ENCODE results near the gene AFAP1. TPM values are rescaled to one million over a fixed set of nuclear protein-coding genes. Genes with fewer than 3 reads are reported as not detected.
A peak's percentile ranks its signal among the peaks of the same experiment; 100 is the strongest.

AFAP1 gene
- total RNA-seq, 2 experiments from 2014 or later: 13.6 to 13.8 TPM

- no peaks in the 10 kb centered on the region for H3K27me3 Mint-ChIP-seq
- H3K4me3 Mint-ChIP-seq: no peak overlapping the region
- H3K4me1 Mint-ChIP-seq: peaks cover 26% of the 10 kb centered on the region
- no peak for DNase-seq
- no peak overlapping the region for H3K27ac Mint-ChIP-seq
- peaks cover 6% of the 10 kb centered on the region for H3K9me3 Mint-ChIP-seq
- peaks cover 52% of the 10 kb centered on the region for H3K36me3 Mint-ChIP-seq
Observed at GRCh38 chr4:7829652-7830580, 109.7 kb downstream of the AFAP1 start.

- Mint-ChIP-seq H3K27ac (peak overlapping the region; percentile 86), H3K9me3 (peaks cover 6% of the 10 kb centered on the region), H3K4me1 (peaks cover 26% of the 10 kb centered on the region), H3K4me3 (no peak overlapping the region), H3K36me3 (peaks cover 45% of the 10 kb centered on the region), H3K27me3 (no peaks in the 10 kb centered on the region)
- DNase-seq: no peak
Observed at GRCh38 chr4:7828793-7829301, 110.8 kb downstream of the AFAP1 start.

- H3K9me3 Mint-ChIP-seq: peaks cover 6% of the 10 kb centered on the region
- H3K27me3 Mint-ChIP-seq: no peaks in the 10 kb centered on the region
- peaks cover 26% of the 10 kb centered on the region for H3K4me1 Mint-ChIP-seq
- DNase-seq: peak; percentile 22
- no peak overlapping the region for H3K4me3 Mint-ChIP-seq
- peaks cover 44% of the 10 kb centered on the region for H3K36me3 Mint-ChIP-seq
- H3K27ac Mint-ChIP-seq: peak overlapping the region; percentile 86
Observed at GRCh38 chr4:7828011-7828720, 111.5 kb downstream of the AFAP1 start.

- Mint-ChIP-seq H3K9me3 (peaks cover 6% of the 10 kb centered on the region), H3K27me3 (no peaks in the 10 kb centered on the region), H3K36me3 (peaks cover 41% of the 10 kb centered on the region), H3K4me1 (peaks cover 26% of the 10 kb centered on the region), H3K27ac (peak overlapping the region; percentile 81), H3K4me3 (no peak overlapping the region)
- no peak for DNase-seq
Observed at GRCh38 chr4:7827566-7827965, 112.1 kb downstream of the AFAP1 start.

- H3K4me3 Mint-ChIP-seq: no peak overlapping the region
- no peak overlapping the region for H3K27ac Mint-ChIP-seq
- H3K27me3 Mint-ChIP-seq: no peaks in the 10 kb centered on the region
- H3K9me3 Mint-ChIP-seq: peaks cover 6% of the 10 kb centered on the region
- H3K4me1 Mint-ChIP-seq: peaks cover 26% of the 10 kb centered on the region
- DNase-seq: no peak
- peaks cover 35% of the 10 kb centered on the region for H3K36me3 Mint-ChIP-seq
Observed at GRCh38 chr4:7826909-7827306, 112.8 kb downstream of the AFAP1 start.

- Mint-ChIP-seq H3K27ac (no peak overlapping the region), H3K4me3 (no peak overlapping the region), H3K4me1 (peaks cover 26% of the 10 kb centered on the region)
Observed at GRCh38 chr4:7826176-7826908, 113.3 kb downstream of the AFAP1 start.

GRCh38 chr4:7824218-7824617 lies 115.4 kb downstream of the AFAP1 start:
- Mint-ChIP-seq H3K4me3 (no peak overlapping the region), H3K36me3 (peaks cover 20% of the 10 kb centered on the region), H3K27ac (no peak overlapping the region), H3K27me3 (no peaks in the 10 kb centered on the region), H3K4me1 (peaks cover 21% of the 10 kb centered on the region), H3K9me3 (peaks cover 5% of the 10 kb centered on the region)
- DNase-seq: no peak

More at GRCh38 chr4:7826176-7826908, 113.3 kb downstream of the AFAP1 start:
- Mint-ChIP-seq H3K27me3 (no peaks in the 10 kb centered on the region), H3K36me3 (peaks cover 30% of the 10 kb centered on the region), H3K9me3 (peaks cover 6% of the 10 kb centered on the region)
- no peak for DNase-seq

- H3K36me3 Mint-ChIP-seq: peaks cover 13% of the 10 kb centered on the region
- no peak overlapping the region for H3K27ac Mint-ChIP-seq
Observed at GRCh38 chr4:7823416-7823824, 116.2 kb downstream of the AFAP1 start.

GRCh38 chr4:7822877-7823276 lies 116.8 kb downstream of the AFAP1 start:
- Mint-ChIP-seq H3K4me3 (no peak overlapping the region), H3K9me3 (no peaks in the 10 kb centered on the region), H3K27ac (no peak overlapping the region), H3K4me1 (peaks cover 8% of the 10 kb centered on the region), H3K36me3 (peaks cover 13% of the 10 kb centered on the region), H3K27me3 (no peaks in the 10 kb centered on the region)
- DNase-seq: no peak

More at GRCh38 chr4:7823416-7823824, 116.2 kb downstream of the AFAP1 start:
- H3K27me3 Mint-ChIP-seq: no peaks in the 10 kb centered on the region
- H3K4me1 Mint-ChIP-seq: peaks cover 13% of the 10 kb centered on the region
- no peaks in the 10 kb centered on the region for H3K9me3 Mint-ChIP-seq
- no peak overlapping the region for H3K4me3 Mint-ChIP-seq
- DNase-seq: no peak

- Mint-ChIP-seq H3K9me3 (no peaks in the 10 kb centered on the region), H3K4me1 (peaks cover 3% of the 10 kb centered on the region), H3K27me3 (no peaks in the 10 kb centered on the region), H3K27ac (no peak overlapping the region), H3K4me3 (no peak overlapping the region), H3K36me3 (peaks cover 7% of the 10 kb centered on the region)
- DNase-seq: no peak
Observed at GRCh38 chr4:7822137-7822505, 117.5 kb downstream of the AFAP1 start.

GRCh38 chr4:7821245-7822136 lies 118.2 kb downstream of the AFAP1 start:
- no peak overlapping the region for H3K27ac Mint-ChIP-seq
- peaks cover under 1% of the 10 kb centered on the region for H3K36me3 Mint-ChIP-seq
- H3K9me3 Mint-ChIP-seq: no peaks in the 10 kb centered on the region
- H3K4me3 Mint-ChIP-seq: no peak overlapping the region
- H3K27me3 Mint-ChIP-seq: no peaks in the 10 kb centered on the region
- no peak for DNase-seq
- no peaks in the 10 kb centered on the region for H3K4me1 Mint-ChIP-seq

GRCh38 chr4:7820031-7820818 lies 119.4 kb downstream of the AFAP1 start:
- H3K4me1 Mint-ChIP-seq: no peaks in the 10 kb centered on the region
- no peaks in the 10 kb centered on the region for H3K9me3 Mint-ChIP-seq
- no peak for DNase-seq
- no peak overlapping the region for H3K27ac Mint-ChIP-seq
- H3K27me3 Mint-ChIP-seq: no peaks in the 10 kb centered on the region
- no peaks in the 10 kb centered on the region for H3K36me3 Mint-ChIP-seq
- H3K4me3 Mint-ChIP-seq: no peak overlapping the region

- no peak for DNase-seq
- no peaks in the 10 kb centered on the region for H3K4me1 Mint-ChIP-seq
- H3K27ac Mint-ChIP-seq: no peak overlapping the region
- H3K4me3 Mint-ChIP-seq: no peak overlapping the region
- peaks cover 1% of the 10 kb centered on the region for H3K36me3 Mint-ChIP-seq
- no peaks in the 10 kb centered on the region for H3K9me3 Mint-ChIP-seq
- H3K27me3 Mint-ChIP-seq: no peaks in the 10 kb centered on the region
Observed at GRCh38 chr4:7819446-7819845, 120.2 kb downstream of the AFAP1 start.

All from activated naive CD8-positive, alpha-beta T cell treated with anti-CD3 and anti-CD28 coated beads for 36 hours (primary cell).